ENCODE data around the gene MARCKSL1.
A peak's percentile ranks its signal among the peaks of the same experiment; 100 is the strongest.
"Not testable (repeated sequence)": the region's sequence is repeated elsewhere in the genome, so short reads cannot be mapped to it uniquely, and the experiment has no call there.

MARCKSL1 gene

GRCh38 chr1:32356478-32356877, 20.4 kb upstream of the MARCKSL1 start:
- Histone ChIP-seq H3K27ac (no peak overlapping the region), H3K27me3 (ENCODE audit: insufficient read depth, low read depth, severe bottlenecking) (no peaks in the 10 kb centered on the region), H3K36me3 (no peaks in the 10 kb centered on the region), H3K4me3 (ENCODE audit: low read depth, low read length) (no peak overlapping the region), H3K9me3 (ENCODE audit: severe bottlenecking) (no peaks in the 10 kb centered on the region)
- no peak for TF ChIP-seq CTCF (IDR thresholded peaks at IDR 0.05; ENCODE audit: low read depth, low read length)
- DNase-seq = no peak

- not testable (repeated sequence) for H3K36me3 ChIP-seq; DNase-seq; H3K9me3 ChIP-seq (ENCODE audit: severe bottlenecking); H3K27ac ChIP-seq; H3K4me3 ChIP-seq (ENCODE audit: low read depth, low read length); H3K27me3 ChIP-seq (ENCODE audit: insufficient read depth, low read depth, severe bottlenecking)
Observed at GRCh38 chr1:32355778-32356177, 19.7 kb upstream of the MARCKSL1 start.

GRCh38 chr1:32353886-32354570, 18.0 kb upstream of the MARCKSL1 start:
- no peak for DNase-seq
- no peak for TF ChIP-seq CTCF (IDR thresholded peaks at IDR 0.05; ENCODE audit: low read depth, low read length)
- Histone ChIP-seq H3K27me3 (ENCODE audit: insufficient read depth, low read depth, severe bottlenecking) (no peaks in the 10 kb centered on the region), H3K36me3 (no peaks in the 10 kb centered on the region), H3K27ac (peak overlapping the region; percentile 36; the same call in 1 of the 2 replicates), H3K4me3 (ENCODE audit: low read depth, low read length) (no peak overlapping the region), H3K9me3 (ENCODE audit: severe bottlenecking) (peaks cover 6% of the 10 kb centered on the region)

GRCh38 chr1:32353431-32353830, 17.4 kb upstream of the MARCKSL1 start:
- Histone ChIP-seq H3K36me3 (no peaks in the 10 kb centered on the region), H3K9me3 (ENCODE audit: severe bottlenecking) (peaks cover 6% of the 10 kb centered on the region), H3K27me3 (ENCODE audit: insufficient read depth, low read depth, severe bottlenecking) (no peaks in the 10 kb centered on the region), H3K27ac (peak overlapping the region; percentile 22), H3K4me3 (ENCODE audit: low read depth, low read length) (no peak overlapping the region)
- no peak for TF ChIP-seq CTCF (IDR thresholded peaks at IDR 0.05; ENCODE audit: low read depth, low read length)
- no peak for DNase-seq

- no peaks in the 10 kb centered on the region for H3K36me3 ChIP-seq
- no peaks in the 10 kb centered on the region for H3K27me3 ChIP-seq (ENCODE audit: insufficient read depth, low read depth, severe bottlenecking)
- peaks cover 6% of the 10 kb centered on the region for H3K9me3 ChIP-seq (ENCODE audit: severe bottlenecking)
- peak overlapping the region; percentile 93 for H3K27ac ChIP-seq
- no peak for DNase-seq
- H3K4me3 ChIP-seq (ENCODE audit: low read depth, low read length) = no peak overlapping the region
- TF ChIP-seq CTCF (IDR thresholded peaks at IDR 0.05; ENCODE audit: low read depth, low read length) = no peak
Observed at GRCh38 chr1:32352831-32353383, 16.9 kb upstream of the MARCKSL1 start.

GRCh38 chr1:32352239-32352745, 16.3 kb upstream of the MARCKSL1 start:
- H3K27me3 ChIP-seq (ENCODE audit: insufficient read depth, low read depth, severe bottlenecking) = no peaks in the 10 kb centered on the region
- H3K4me3 ChIP-seq (ENCODE audit: low read depth, low read length) = peak overlapping the region; percentile 79
- peaks cover 6% of the 10 kb centered on the region for H3K9me3 ChIP-seq (ENCODE audit: severe bottlenecking)
- H3K36me3 ChIP-seq = no peaks in the 10 kb centered on the region
- peak overlapping the region; percentile 93 for H3K27ac ChIP-seq
- DNase-seq = no peak
- TF ChIP-seq CTCF (IDR thresholded peaks at IDR 0.05; ENCODE audit: low read depth, low read length) = no peak

All from WERI-Rb-1 (cell line).